ENCODE data around the gene WDR83. TPM values are rescaled to one million over a fixed set of nuclear protein-coding genes. Genes with fewer than 3 reads are reported as not detected.

Gene WDR83
- total and polyA plus RNA-seq, 10 of the 15 experiments (the other 5 are each of a cell fraction or from before 2014, with no cell fraction given) = 0.58 to 17.7 (median 10.8) TPM

- TF ChIP-seq IRF4 (IDR thresholded peaks at IDR 0.05; ENCODE audit: low read depth, low read length) (no peak), CEBPB (IDR thresholded peaks at IDR 0.05; ENCODE audit: borderline replicate concordance in 1 of 2, low read depth in 2 of 2, low read length in 2 of 2) (peak in 1 of 2 experiments; percentile 75; a peak in 1 of 4 replicates), GABPA (IDR thresholded peaks at IDR 0.05; ENCODE audit: low read depth) (peak; percentile 92), MEF2A (IDR thresholded peaks at IDR 0.05; ENCODE audit: insufficient read depth, low read depth, low read length) (0 out of 2 replicates have a peak, but pooled peaks have one; percentile 3), TBL1XR1 (IDR thresholded peaks at IDR 0.05; ENCODE audit: low read depth, low read length) (no peak), JUNB (IDR thresholded peaks at IDR 0.05) (no peak), ZBTB11 (CRISPR knock-in tag; IDR thresholded peaks at IDR 0.05) (peak; percentile 71), FOXK2 (IDR thresholded peaks at IDR 0.05) (peak; percentile 47; the same call in 1 of the 2 replicates), CREM (IDR thresholded peaks at IDR 0.05; ENCODE audit: low read depth) (peak; percentile 53; the same call in 1 of the 2 replicates), KLF5 (IDR thresholded peaks at IDR 0.05; ENCODE audit: partially characterized antibody) (peak; percentile 78), SP1 (IDR thresholded peaks at IDR 0.05; ENCODE audit: low read depth, low read length) (peak; percentile 63), POLR2A (IDR thresholded peaks at IDR 0.05; ENCODE audit: low read depth, low read length) (peak; percentile 98), SIX5 (IDR thresholded peaks at IDR 0.05; ENCODE audit: low read depth, low read length, severe bottlenecking) (peak; percentile 70), NR2F1 (conservative IDR thresholded peaks at IDR 0.05) (no peak), NBN (IDR thresholded peaks at IDR 0.05) (peak; percentile 54), NFIC (IDR thresholded peaks at IDR 0.05; ENCODE audit: low read depth, low read length) (0 out of 2 replicates have a peak, but pooled peaks have one; percentile 41), SRF (IDR thresholded peaks at IDR 0.05; ENCODE audit: low read depth in 2 of 2, low read length in 2 of 2) (peak; percentile 55 to 76; a peak in 3 of 4 replicates), ATF2 (IDR thresholded peaks at IDR 0.05; ENCODE audit: low read length) (0 out of 2 replicates have a peak, but pooled peaks have one; percentile 25), DPF2 (IDR thresholded peaks at IDR 0.05) (peak; percentile 81), SMAD5 (IDR thresholded peaks at IDR 0.05; ENCODE audit: low read depth) (0 out of 2 replicates have a peak, but pooled peaks have one; percentile 38), KDM1A (IDR thresholded peaks at IDR 0.05; ENCODE audit: borderline replicate concordance) (no peak), CTCF (IDR thresholded peaks at IDR 0.05 in 2 of 3, conservative IDR thresholded peaks at IDR 0.05 in 1 of 3; ENCODE audit: control insufficient read depth in 2 of 3, extremely low read depth in 1 of 3, insufficient read depth in 1 of 3, low read depth in 3 of 3, low read length in 3 of 3) (no peak), NFXL1 (IDR thresholded peaks at IDR 0.05; ENCODE audit: borderline replicate concordance) (no peak), MYC (IDR thresholded peaks at IDR 0.05; ENCODE audit: insufficient read depth, insufficient read length, insufficient replicate concordance, low read length, severe bottlenecking) (no peak)
Measured at GRCh38 chr19:12681074-12681987, 14.7 kb downstream of the WDR83 start, which contains the start of gene DHPS (continued).
